GM18517 (cell line): ENCODE data around the gene ENDOV.

ENCODE experiments used
- ATAC-seq: cut with Tn5 transposase; IDR thresholded peaks from one replicate; pipeline ENCODE4 v1.9.1; 2021; ENCODE audit warnings: mild to moderate bottlenecking, moderate library complexity; ENCODE audit not compliant: unreplicated experiment

ENDOV gene

DNA sequence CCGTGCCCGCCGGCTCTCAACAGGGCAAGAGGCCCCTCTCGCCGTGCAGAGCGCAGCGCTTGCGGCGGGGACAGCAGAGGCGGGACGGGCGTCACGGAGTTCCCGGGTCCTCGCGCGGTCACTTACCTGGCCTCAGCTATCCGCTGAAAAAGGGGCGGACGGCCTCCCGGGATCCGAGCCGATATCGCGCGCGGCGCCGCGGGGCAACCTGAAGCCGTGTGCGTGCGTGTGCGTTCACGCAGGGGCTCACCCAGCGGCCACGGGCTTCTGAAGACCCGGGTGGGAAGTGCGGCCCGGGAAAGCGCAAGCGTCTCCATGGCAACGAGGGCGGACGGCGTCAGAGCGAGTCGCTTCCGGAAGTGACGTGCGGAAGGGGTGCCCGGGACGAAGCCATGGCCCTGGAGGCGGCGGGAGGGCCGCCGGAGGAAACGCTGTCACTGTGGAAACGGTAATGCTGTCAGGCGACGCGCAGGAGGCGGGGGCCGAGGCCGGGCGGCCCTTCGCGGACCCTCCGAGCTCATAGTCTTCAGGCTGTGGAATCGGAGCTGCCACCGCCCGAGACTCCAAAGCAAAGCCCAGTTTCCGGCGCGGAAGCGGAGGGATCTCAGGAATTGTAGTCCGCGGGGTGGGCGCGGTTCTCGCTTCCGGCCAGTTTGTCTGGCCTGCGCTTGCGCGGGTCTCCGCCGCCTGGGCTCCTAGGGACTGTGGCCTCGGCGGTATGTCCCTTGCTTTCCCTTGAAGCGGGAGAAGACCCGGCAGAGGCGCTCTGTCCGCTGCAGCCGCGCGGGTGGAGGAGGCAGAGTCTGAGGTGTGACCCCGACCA lies at the start of gene ENDOV:
Gene ENDOV (plus strand): TSS at position 365 of the 823 bp plus-strand sequence. CDS start 28 bp downstream, at position 393.
- peak; percentile 81 for ATAC-seq

DNA sequence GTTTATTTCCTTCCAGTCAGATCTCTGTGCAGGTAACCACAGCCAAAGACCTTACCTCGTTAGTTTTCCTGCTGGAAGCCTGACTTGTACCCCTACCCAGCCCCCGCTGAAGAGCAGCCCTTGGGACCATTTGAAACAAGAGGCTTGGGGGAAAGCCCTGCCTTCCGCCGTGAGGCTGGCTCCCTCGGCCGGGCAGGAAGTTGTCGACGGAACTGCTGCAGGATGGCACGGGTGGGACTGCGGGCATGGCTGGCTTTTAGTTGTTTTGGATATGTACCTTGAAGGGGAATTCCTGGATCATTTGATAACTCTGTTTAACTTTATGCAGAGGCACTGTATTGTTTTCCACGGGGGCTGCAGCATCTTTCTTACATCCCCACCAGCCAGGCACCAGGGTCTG lies 49.0 kb upstream of the ENDOV start:
- no peak for ATAC-seq

DNA sequence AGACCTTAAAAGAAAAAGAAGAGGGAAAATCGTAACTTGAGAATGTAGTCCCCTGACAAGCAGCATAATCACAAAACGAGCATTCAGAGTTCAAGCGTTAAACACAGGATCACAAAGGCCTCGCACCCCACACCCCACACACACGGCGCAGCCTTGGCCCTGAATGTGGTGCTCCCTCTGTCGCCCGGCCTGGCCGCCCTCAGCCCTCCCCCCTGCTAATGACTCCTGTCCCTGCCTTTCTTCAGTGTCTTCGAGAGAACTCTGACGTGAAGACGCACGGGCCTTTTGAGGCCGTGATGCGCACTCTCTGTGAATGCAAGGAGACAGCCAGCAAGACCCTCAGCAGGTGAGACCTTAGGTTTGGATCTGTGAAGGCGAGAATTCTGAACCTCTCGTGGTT lies 47.5 kb upstream of the ENDOV start:
- ATAC-seq = no peak

DNA sequence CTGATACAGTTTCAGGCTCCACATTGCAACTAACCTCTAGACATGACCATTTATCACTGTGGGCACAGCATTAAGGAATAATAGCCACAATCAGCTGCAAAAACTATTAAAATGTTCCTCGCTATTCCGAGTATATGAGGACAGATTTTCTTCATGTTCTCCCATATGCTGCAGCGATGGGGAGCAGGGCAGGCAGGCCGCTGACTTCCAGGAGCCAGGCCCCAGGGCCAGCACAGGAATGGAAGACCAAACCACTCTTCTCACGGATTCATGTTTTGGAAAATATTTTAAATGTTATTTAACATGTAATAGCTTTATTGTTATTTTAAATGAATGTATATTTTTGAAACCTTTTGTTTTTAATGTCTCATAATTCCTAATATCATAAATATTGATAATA lies 43.8 kb upstream of the ENDOV start:
- no peak for ATAC-seq

DNA sequence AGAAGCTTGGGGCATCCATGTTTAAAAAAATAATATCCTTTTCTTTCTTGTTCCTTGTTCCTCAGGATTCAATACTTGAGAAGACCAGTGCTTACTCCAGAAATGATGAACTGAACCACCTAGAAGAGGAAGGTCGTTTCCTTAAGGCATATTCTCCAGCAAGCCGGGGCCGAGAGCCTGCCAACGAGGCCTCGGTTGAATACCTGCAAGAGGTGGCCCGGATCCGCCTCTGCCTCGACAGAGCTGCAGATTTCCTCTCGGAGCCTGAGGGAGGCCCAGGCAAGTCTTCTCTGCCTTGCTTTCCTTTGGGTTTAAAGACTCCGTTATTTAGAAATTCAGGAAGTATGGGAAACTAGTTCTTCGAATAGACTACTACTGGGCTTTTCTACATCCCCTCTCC lies 42.5 kb upstream of the ENDOV start:
- ATAC-seq = no peak

DNA sequence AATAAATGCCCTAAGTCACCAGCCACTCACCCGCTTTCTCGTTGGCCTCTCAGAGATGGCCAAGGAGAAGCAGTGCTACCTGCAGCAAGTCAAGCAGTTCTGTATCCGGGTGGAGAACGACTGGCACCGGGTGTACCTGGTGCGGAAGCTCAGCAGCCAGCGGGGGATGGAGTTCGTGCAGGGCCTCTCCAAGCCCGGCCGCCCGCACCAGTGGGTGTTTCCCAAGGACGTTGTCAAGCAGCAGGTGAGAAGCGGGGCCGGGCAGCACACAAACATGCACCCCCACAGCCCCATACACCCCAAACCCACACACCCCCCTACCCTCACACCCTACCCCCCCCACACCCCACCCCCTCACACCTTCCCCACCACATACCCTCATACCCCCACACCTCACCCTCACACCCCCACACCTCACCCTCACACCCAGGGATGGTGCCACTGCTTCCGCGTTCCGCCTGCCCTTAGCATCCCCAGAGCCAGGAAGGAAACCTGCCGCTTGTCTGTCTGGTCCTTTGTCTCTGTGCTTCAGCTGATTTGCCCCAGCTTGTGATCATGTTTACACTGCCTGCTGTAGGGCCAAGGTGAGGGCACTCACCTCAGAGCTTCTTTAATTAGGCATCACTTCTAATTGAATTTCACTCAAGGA lies 41.9 kb upstream of the ENDOV start:
- no peak for ATAC-seq

DNA sequence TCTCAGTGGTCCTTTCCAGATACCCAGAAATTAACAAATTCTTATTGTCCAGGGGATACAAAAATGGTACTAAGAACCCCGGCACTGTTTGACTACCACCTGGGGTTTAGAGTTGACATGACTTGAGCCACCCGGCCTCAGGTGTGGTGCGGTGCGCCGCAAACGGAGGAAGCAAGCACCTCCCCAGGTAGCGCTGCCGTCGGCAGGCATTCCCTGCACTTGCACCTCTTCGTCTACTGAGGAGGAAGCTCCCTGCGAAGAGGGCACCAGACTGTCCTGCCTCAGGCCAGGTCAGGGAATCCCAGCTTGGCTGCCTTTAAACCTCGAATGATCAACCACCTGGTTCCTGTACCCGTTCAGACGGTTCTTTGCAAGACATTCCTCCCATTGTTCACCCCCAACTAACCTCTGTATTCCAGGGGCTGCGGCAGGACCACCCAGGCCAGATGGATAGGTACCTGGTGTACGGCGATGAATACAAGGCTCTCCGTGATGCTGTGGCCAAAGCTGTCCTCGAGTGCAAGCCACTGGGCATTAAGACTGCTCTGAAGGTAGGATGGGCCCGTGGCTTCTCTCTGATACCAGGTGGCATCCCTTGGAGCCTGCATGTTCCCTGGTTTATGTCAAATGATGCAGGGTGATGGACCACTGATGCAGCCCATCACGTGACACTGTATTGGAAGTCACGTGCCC lies 40.8 kb upstream of the ENDOV start:
- no peak for ATAC-seq

DNA sequence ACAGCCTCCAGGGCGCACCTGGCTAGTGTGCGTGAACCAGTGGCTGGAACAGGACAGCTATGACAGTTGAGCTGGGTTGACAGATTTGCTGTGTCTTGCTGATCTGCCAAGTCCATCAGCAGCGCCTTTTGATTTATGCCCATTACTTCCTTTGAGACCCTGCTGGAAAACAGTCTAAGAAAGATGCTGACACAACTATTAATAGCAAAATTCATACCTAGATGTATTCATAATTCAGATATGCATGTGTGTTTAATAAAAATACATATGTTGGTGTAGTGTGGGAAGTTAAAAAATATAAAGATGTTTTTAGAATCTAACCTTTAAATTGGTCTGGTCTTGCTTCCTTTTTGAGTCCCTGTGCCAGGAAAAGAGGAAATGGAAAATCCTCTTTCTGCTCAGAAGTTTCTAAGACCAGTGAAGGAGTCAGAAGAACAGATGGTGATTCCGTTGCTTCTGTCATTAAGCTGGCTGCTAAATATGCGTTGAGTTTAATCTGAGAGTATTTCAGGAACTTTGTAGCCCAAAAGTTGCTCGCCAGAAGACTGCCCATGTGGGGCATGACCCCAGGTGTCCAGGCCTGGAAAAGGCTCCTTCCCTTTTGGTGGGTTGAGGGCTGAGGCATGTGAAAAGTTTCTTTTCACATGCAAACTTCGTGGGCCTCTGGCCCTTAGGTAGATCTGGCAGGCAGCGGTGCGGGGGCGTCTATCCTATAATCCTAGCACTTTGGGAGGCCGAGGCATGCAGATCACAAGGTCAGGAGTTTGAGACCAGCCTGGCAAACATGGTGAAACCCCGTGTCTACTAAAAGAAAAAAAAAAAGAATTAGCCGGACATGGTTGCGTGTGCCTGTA lies 40.0 kb upstream of the ENDOV start:
- no peak for ATAC-seq

DNA sequence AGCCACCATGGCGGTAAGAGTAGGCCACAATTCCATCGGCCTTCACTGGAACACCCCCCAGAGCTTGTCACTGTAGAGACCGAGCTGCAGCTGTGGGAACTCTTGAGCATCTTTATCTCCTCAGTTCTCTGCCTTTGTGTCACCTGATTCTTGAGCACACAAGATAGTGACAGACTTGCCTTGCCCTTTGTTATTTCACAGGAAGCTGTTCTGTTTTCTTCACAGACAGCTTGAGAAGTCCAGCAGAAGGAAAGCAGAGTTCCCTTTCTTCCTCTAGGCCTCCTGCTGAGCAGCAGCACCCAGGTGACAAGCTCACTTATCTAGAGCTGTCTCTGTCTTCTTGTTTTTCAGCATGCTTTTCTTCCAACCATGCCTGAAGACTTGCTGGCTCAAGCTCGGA lies 38.4 kb upstream of the ENDOV start:
- ATAC-seq = no peak

DNA sequence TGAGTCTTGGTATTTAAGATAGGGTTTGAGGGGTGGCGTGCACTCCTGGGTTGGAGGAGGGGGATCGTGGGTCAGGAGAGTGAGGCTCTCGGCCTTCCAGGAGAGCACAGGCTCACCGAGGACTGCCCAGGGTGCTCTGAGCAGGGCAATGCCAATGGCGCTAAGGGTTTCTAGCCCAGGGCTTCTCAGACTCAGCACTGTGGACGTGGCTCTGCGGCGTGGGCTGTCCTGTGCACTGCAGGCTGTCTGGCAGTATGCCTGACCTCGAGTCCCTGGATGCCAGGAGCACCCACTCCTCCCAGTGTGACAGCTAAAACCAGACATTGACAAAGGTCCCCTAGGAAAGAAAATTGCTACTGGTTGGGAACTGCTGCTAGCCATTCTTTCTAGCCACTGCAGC lies 37.2 kb upstream of the ENDOV start:
- no peak for ATAC-seq

DNA sequence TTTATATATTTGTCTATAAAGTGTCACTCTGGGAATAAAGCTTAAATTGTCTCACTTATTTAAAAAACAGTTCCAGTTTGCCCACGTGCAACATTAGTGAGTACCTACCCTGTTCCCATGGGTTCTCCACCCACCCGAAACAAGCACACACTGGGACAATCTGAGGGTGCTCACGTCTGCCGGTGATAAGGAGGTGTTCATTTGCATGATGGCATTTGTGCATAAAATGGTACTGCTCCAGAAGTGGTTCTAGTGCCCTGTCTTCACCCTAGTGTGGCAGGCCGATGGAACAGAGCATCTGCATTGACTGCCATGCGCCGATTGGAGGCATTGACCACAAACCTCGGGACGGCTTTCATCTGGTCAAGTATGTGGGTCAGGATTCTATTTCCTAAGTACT lies 35.6 kb upstream of the ENDOV start:
- no peak for ATAC-seq

DNA sequence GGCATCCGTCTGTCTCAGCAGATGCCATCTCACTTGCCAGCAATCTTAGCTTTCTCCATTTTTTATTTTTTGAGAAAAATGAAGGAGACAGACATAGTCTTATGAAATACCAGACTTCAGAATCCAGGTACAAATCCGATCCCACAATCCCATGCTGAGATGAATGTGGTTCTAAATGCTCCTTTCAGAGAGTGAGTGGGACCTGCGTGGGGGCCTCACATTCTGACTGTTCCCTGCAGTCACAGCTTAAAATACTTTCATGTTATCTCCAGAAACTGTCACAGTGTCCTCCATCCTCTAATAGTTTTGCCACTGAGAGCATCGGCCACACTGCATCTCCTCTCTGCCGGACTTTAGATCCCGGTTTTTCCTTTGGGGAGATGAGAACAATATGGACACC lies 34.9 kb upstream of the ENDOV start:
- ATAC-seq = no peak

DNA sequence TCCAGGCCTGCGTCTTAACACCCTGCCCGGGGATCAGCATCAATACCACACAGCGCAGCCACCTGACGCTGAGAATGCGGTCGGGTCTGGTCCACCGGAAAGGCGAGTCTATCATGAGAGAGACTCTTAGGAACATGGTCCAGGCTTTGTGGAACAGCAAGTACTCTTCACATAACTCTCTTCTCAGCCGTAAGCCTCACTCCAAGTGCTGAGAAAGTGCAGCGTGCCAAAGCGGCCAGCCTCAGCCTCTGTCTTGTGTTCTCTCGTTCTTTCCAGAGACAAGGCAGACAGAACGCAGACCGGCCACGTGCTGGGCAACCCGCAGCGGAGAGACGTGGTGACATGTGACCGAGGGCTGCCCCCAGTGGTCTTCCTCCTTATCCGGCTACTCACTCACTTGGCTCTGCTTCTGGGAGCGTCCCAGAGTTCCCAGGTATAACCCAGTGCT lies 34.4 kb upstream of the ENDOV start:
- ATAC-seq = no peak

DNA sequence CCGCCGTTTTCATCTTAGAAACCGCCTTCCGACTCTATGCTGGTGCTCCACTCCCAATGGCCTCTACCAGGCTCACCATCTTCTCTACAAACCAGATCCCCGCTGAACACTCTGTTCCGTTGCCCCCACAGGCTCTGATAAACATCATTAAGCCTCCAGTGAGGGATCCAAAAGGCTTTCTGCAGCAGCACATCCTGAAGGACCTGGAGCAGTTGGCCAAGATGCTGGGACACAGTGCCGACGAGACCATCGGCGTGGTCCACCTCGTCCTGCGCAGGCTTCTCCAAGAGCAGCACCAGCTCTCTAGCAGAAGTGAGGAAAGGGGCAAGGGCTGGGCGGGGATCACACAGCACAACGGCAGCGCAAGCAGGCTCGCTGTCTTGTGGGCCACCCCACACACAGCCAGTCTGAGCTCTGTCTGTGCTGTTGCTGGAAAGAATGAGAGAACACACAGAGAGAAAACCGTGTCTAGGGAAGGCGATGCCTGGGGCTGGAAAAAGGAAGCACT lies 33.5 kb upstream of the ENDOV start:
- ATAC-seq = no peak

DNA sequence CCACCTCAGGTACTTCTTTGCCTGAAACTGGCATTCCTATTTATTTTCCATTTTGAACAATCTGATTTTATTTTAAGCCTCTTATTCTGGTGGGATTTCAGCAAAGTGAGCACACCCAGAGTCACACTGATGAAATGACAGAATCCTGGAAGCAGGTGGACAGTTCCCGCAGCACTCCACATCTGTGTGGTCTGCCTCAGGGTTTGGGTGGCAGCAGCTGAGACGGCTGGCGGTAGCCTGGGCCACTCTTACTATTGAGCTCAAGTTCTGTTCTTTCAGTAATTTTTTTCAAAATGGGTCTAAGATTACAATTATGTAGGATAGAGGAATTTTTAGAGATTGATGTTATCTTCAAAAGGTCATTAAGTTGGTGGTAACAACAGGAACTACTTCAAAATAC lies 32.5 kb upstream of the ENDOV start:
- no peak for ATAC-seq

DNA sequence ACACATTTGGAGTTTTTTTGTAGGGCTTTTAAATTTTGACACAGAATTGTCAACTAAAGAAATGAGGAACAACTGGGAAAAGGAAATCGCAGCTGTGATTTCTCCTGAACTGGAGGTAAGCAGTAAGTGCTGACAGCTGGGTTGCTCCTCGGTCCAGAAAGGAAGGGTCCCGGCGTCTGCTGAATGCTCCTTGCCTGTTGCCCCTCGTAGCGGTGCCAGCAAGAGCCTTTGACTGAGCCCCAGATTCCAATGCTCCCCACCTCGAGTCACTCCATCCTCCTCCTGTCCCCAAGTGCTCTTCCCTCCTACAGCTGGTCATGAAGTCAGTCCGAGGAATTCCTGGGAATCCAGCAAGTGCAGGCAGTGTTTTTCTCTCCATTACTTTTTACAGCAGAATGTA lies 32.0 kb upstream of the ENDOV start:
- ATAC-seq = no peak

DNA sequence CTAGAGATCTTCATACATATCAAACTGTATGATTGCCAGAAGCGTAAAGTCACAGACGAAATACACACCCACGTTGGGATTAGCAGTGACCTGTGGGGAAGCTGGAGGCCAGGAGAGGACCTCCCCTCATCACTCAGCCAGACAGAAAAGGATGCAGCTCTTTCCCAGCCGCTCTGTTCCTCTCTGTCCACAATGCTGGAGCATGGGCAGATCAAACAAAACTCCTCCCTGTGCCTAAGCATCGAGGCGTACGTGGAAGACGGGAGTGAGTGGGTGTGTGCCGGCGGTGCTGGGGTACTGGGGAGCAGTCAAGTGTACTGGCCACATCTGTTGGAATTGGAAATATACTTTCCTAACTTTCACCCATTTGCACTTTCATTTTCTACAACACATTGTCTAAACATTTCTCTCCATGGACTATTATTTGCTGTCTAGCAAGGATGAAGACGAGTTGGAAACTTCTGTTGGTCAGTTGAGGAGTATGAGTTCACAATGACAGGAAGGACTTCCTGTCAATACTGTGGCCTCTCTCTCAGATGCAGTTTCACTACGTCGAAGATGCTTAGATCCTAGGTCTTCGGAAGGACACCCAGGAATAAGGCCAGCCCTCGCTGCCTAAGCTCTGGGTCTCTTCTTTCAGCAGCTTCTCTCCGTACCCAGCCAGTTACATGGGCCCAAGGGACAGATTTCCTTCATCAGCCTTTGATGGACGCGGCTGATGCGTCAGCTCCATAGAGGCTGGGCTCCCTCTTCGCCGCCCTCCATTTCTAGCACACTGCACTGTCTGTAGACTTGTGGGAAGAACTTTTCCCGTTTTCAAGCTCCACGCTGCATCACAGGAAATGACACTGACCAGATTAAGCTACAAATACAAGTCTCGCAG lies 30.6 kb upstream of the ENDOV start:
- no peak for ATAC-seq

DNA sequence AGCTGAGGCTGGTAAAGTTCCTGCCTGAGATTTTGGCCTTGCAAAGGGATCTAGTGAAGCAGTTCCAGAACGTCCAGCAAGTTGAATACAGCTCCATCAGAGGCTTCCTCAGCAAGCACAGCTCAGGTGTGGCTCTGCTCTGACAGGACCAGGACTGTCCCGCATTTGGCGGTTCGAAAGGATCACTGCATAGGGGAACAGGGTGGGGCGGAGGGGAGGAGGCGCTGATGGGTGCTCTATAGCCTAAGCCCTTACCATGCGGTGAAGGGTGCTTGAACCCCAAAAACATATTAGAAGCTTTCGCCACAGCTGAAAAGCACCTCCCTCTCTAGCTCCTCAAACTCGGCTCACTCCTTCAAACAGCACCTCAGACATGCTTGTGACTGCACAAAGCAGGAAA lies 29.9 kb upstream of the ENDOV start:
- ATAC-seq = no peak

DNA sequence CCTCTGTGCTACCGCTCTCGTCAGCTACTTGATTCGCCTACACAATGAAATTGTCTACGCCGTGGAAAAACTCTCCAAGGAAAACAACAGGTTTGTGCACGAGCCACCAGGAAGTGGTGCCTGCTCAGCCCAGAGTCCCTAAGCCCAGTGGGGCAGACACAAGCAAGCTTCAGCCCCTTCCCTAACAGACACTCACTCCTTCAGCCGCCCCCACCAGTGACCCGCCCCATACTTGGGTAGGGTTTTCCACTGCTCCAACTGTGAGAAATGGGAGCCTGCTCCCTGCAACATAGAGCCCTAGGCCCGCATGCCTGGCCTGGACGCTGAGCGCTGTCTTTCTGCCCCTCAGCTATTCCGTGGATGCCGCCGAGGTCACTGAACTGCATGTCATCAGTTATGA lies 28.6 kb upstream of the ENDOV start:
- ATAC-seq = no peak

DNA sequence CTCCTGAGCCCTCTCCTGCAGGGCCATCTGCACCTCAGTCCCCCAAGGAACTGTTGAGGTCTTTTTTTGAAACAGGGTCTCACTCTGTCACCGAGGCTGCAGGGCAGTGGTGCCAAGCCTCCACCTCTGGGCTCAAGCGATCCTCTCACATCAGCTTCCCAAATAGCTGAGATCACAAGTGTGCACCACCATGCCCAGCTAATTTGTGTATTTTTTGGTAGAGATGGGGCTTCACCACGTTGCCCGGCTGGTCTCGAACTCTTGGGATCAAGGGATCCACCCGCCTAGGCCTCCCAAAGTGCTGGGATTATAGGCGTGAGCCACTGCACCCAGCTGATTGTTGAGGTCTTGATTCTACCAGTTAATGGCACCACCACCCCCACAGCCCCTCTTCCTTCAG lies 27.9 kb upstream of the ENDOV start:
- ATAC-seq = no peak
